Erythroblast (primary cell): ENCODE measurements around the gene PCLO.

Source experiments
- GATA1 ChIP-seq: IDR thresholded peaks from 2 replicates; pipeline ENCODE4 v1.6.1; 2011; ENCODE audit warnings: low read depth, mild to moderate bottlenecking, control low read depth, low read length, moderate library complexity
- POLR2A ChIP-seq: IDR thresholded peaks from 2 replicates; pipeline ENCODE4 v1.6.1; 2011; ENCODE audit warnings: mild to moderate bottlenecking, low read length

- TF ChIP-seq POLR2A (no peak), GATA1 (no peak)
Observed at GRCh38 chr7:83036721-83037380, 125.8 kb downstream of the PCLO start.
